Retina (tissue), 1 donor: ENCODE results near the gene LASP1NB.
A peak's percentile ranks its signal among the peaks of the same experiment; 100 is the strongest.
"Not testable (repeated sequence)": the region's sequence is repeated elsewhere in the genome, so short reads cannot be mapped to it uniquely, and the experiment has no call there.

Experiments
- DNase-seq: peaks from one replicate; pipeline ENCODE4 v3.0.0-alpha.2; 2016

LASP1NB gene

GRCh38 chr17:38967290-38967738, 41.9 kb downstream of the LASP1NB start, which contains the start of gene FBXO47:
Gene FBXO47, minus strand, starts transcription at chr17:38967403. Its CDS starts 4,378 bp downstream, at chr17:38963025.
- DNase-seq, result peak; percentile 86

- no peak for DNase-seq
Observed at GRCh38 chr17:38969281-38969680, 43.9 kb downstream of the LASP1NB start.

GRCh38 chr17:38970128-38970527, 44.7 kb downstream of the LASP1NB start:
- DNase-seq, result no peak

- no peak for DNase-seq
Observed at GRCh38 chr17:38970804-38971203, 45.4 kb downstream of the LASP1NB start.

- DNase-seq, result not testable (repeated sequence)
Observed at GRCh38 chr17:38976187-38976551, 50.8 kb downstream of the LASP1NB start.

- DNase-seq, result no peak
Observed at GRCh38 chr17:38978180-38978579, 52.8 kb downstream of the LASP1NB start.
